ENCODE measurements around the gene RAC2. TPM values are rescaled to one million over a fixed set of nuclear protein-coding genes. Genes with fewer than 3 reads are reported as not detected.

The RAC2 gene
- total RNA-seq, 1 donor from 2014 or later: not detected

- no peak for DNase-seq
Observed at GRCh38 chr22:37186228-37186996, 57.7 kb downstream of the RAC2 start.

GRCh38 chr22:37185646-37186227 is 58.3 kb downstream of the RAC2 start:
- DNase-seq: no peak

GRCh38 chr22:37184816-37185541 is 59.1 kb downstream of the RAC2 start:
- DNase-seq: no peak

- no peak for DNase-seq
Observed at GRCh38 chr22:37184380-37184755, 59.7 kb downstream of the RAC2 start.

GRCh38 chr22:37183432-37184379 is 60.4 kb downstream of the RAC2 start:
- no peak for DNase-seq

GRCh38 chr22:37182949-37183245 is 61.2 kb downstream of the RAC2 start:
- no peak for DNase-seq

GRCh38 chr22:37182101-37182948 is 61.7 kb downstream of the RAC2 start:
- no peak for DNase-seq

- DNase-seq: no peak
Observed at GRCh38 chr22:37181681-37182080, 62.4 kb downstream of the RAC2 start.

- DNase-seq: no peak
Observed at GRCh38 chr22:37180531-37181231, 63.4 kb downstream of the RAC2 start.

GRCh38 chr22:37179622-37180420 is 64.2 kb downstream of the RAC2 start:
- DNase-seq: no peak

- no peak for DNase-seq
Observed at GRCh38 chr22:37179126-37179470, 65.0 kb downstream of the RAC2 start.

GRCh38 chr22:37178350-37179125 is 65.5 kb downstream of the RAC2 start:
- DNase-seq: no peak

GRCh38 chr22:37177755-37178154 is 66.3 kb downstream of the RAC2 start:
- DNase-seq: no peak

- no peak for DNase-seq
Observed at GRCh38 chr22:37177221-37177620, 66.8 kb downstream of the RAC2 start.

- no peak for DNase-seq
Observed at GRCh38 chr22:37176464-37177061, 67.5 kb downstream of the RAC2 start.

GRCh38 chr22:37175414-37176281 is 68.4 kb downstream of the RAC2 start:
- DNase-seq: no peak
